GM21576 (cell line): ENCODE measurements around the gene DOCK4.

ENCODE experiments used
- ATAC-seq: cut with Tn5 transposase; IDR thresholded peaks from one replicate; pipeline ENCODE4 v1.9.1; 2021; ENCODE audit warnings: mild to moderate bottlenecking, moderate library complexity; ENCODE audit not compliant: unreplicated experiment

Gene DOCK4

DNA sequence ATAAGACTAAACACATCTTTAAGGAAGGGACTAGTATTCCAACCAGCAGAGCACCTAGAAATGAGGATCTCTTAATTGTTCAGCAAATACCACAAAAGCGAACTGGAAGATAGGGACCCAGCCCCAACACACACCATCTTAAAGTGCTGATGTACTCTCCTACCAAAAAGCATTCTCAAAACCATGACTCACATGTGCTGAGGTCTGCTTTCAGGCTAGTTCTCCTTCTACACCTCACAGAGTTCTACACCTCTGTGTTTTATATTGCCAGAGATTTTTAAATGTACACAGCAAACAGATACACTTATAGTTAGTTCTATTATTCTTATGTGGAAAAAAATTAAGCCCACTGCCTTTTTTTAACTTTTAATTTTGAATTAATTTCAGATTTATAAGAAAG is 191.9 kb downstream of the DOCK4 start:
- ATAC-seq = no peak

DNA sequence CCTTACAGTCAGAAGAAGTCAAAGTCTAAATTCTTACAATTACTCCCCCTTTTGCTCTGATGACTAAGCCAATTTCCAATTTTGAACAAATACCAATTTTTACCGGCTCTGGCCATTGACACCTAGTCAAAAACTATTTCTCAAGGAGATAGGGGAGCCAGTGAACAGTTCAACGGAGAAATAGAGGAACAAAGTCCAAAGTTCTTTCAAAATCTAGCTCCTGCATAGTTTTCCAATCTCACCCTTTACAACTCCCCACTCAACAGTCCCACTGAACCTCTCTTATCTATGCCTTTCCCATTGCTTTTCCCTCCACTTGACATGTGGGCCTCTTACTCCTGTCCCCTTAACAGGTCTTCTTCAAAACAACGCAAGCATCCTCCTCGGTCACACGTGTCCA is 192.9 kb downstream of the DOCK4 start:
- ATAC-seq = no peak

GRCh38 chr7:112012242-112012641 is 194.0 kb downstream of the DOCK4 start:
- no peak for ATAC-seq

DNA sequence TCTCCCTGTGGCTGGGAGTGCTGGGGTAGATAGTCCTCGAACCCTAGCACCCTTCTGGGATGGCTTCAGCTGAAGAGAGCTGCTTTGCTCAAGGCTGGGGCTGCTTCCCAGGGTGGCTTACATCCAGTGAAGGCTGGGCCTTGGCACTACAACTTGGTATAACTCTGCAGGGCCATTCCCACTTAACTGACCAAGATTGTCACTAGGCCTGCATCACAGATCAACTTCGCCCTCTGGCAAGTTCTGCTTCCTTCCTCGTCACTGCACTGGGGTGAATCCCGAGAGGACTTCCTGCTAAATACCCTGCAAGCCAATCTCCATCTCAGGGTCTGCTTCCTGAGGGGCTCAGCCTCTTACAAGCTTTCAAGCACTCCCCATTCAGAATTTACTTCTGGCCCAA is 195.2 kb downstream of the DOCK4 start:
- no peak for ATAC-seq

GRCh38 chr7:112010109-112010508 is 196.1 kb downstream of the DOCK4 start:
- ATAC-seq = no peak

DNA sequence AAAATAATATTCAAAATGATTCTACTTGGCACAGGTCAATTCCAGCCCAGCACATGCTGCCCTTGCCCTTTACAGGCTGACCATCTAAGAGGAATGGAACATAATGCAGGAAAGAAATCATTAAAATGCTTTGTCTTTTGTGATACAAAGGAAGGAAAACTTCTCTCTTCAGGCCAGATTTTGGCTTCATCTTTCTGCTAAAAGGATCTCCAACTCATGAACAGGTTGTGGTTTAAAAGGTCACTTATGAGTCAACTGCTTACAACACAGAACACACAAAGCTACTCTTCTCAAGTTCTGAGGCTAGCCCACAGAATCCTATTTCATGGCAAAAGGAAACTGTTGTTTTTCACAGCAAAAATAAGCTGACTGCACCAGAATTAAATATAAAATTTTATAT is 197.1 kb downstream of the DOCK4 start:
- ATAC-seq = no peak

GRCh38 chr7:112007185-112007584 is 199.0 kb downstream of the DOCK4 start:
- no peak for ATAC-seq

- no peak for ATAC-seq
Measured at GRCh38 chr7:112006071-112006470, 200.1 kb downstream of the DOCK4 start.

GRCh38 chr7:112005205-112005775 is 200.9 kb downstream of the DOCK4 start:
- no peak for ATAC-seq

- ATAC-seq = no peak
Measured at GRCh38 chr7:112001091-112001826, 204.9 kb downstream of the DOCK4 start.

DNA sequence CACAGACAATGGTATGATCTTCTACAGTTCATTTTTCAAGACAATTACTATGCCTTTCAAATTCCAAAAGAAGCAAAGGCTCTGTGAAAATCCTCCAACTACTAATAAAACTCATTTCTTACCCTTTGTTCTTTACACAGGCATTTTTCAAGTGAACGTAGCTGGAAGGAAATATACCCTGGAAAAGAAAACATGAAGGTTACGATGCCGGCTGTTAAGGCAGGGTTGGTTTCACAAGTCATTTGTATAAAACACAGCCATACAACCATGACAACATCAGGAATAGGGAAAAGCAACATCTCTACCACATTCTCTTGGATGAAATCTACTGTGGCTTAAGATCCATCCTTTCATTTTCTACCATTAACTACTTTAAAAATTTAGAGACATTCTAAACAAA is 207.9 kb downstream of the DOCK4 start:
- no peak for ATAC-seq

DNA sequence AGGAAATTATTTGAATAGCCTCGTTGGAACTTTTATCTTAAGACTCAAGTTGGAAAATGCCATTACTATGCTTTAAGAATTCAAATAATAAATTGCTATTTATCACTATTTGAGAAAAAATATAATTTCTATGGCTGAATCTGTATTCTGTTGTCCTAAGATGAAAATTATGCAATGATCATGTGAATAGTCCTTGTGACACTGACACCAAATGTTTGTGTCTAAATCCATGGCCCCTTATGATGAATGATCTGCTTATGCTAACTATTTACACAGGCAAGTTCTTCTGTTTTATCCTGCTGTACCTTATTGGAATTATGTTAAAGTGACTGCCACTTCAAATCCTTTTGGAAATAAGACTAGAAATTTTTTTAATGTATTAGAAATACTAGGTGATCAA is 208.7 kb downstream of the DOCK4 start:
- no peak for ATAC-seq

DNA sequence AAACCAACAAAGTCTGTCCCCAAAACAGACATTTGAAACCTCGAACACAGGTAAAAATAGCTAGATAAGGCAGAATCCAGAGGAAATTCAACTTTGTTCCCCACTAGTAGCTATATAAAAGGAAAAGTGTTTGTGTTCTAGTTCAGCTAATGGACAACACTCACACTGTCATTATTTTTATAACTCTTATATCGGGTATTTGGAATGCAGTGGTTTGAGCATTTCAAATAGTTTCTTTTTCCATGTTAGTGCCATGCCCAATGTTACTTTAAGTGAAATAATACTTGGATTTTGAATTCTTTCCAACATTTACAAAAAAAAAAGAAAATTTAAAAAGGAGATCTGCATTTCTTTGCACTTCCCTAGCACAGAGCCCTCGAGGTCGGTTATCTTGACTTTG is 213.6 kb downstream of the DOCK4 start:
- ATAC-seq = no peak

GRCh38 chr7:111990643-111991042 is 215.6 kb downstream of the DOCK4 start:
- no peak for ATAC-seq

GRCh38 chr7:111987886-111988285 is 218.3 kb downstream of the DOCK4 start:
- no peak for ATAC-seq

DNA sequence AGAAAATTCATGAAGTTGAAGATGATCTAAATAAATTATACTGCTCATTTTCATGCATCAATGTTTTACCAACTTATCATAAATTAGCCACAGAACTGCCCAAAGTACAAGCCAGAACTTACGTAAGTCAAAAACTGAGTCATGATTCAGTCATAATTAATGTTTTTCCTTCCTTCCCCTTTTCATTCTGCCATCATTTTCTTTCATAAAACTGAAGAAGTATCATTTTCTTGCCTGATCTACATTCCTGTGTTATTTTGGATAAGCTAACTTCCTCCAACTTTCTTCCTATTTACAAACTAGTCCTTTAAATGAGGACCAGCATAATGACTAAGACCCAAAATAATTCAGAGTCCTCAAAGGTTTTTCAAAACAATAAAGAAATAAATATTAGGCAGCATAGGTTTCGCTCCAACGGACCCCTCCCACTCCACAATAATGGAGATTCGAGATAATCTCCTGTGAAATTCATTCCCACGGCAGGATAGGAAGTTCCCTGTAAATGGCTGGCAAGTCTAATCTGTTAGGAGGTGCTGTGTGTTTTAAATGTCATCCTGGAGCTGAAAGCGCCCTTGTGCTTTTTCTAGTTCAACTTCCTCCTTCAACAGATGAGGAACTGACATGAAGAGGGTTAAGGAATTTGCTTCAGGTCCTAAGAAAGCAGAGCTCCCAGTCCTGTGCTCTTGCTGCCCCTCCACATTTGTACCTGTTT is 218.9 kb downstream of the DOCK4 start:
- ATAC-seq = no peak

DNA sequence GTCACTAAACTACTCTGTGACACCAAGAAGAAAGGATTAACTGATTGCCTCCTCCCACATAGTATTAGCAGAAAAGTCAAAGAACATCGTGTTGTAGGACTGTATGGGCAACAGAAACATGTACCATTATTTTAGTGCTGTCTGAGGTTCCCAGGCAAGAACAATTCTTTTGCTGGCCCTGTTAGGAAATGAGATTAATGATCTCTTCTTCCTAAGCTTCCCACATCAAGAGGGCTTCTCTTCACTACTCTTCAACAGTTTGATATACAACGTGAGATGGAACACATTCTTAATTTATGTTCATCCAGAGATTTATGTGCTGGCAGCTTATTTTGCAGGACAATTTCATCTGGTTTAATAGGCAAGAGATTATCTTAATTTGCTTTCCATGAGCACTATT is 219.6 kb downstream of the DOCK4 start:
- ATAC-seq = no peak

GRCh38 chr7:111985798-111986197 is 220.4 kb downstream of the DOCK4 start:
- no peak for ATAC-seq

DNA sequence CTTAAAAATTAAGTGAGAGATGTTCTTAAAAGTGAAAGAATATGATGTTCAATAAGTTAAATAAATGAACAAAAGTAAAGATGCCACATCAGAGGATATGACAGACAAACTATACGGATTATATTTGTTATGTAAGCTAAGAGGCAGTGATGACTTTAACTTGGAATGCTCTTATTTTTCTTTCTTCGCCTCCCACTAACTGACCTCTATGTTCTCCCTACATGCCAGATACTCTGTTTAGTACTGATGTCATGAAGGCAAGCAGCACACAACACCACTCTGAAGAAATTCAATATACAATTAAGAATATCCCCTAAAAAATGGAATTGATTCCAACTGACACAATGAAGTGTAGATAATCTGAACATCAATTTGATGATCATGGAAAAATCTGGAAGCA is 223.4 kb downstream of the DOCK4 start:
- ATAC-seq = no peak

- ATAC-seq = no peak
Measured at GRCh38 chr7:111982133-111982532, 224.1 kb downstream of the DOCK4 start.

DNA sequence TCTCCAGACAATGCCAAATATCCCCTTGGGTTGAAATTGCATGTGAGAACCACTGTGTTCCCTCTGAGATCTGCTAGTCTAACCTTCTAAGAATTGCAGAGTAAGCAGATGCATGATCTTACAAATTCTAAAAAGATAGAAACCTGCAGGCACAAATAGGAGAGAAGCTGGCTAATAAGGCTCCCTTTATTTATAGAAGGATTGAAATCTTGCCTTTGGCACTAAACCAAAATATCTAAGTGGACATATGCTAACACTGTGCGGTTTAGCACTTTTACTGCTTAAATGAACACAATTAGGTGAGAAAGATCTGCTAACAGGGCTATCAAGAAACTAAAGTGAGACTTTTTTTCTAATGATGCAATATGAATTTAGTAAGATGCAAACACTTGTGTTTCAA is 225.5 kb downstream of the DOCK4 start:
- ATAC-seq = no peak

- no peak for ATAC-seq
Measured at GRCh38 chr7:111975346-111975745, 230.9 kb downstream of the DOCK4 start.
